BJ (cell line): ENCODE data around the gene AGMAT. TPM values are rescaled to one million over a fixed set of nuclear protein-coding genes. Genes with fewer than 3 reads are reported as not detected.

ENCODE experiments used
- CTCF ChIA-PET: fragments of 350-600 bp; formaldehyde crosslinking; extraction: SDS; loops from one replicate; lab custom pipeline; 2021; ENCODE audit warnings: antibody characterized with exemption, inconsistent platforms; lab: Yijun Ruan, JAX
- POLR2A ChIA-PET: fragments of 300-600 bp; sonication (Branson Sonifier 250); formaldehyde crosslinking; extraction: SDS; loops from one replicate; lab custom pipeline; 2021; ENCODE audit warnings: antibody characterized with exemption; lab: Charles Lee
- DNase-seq: peaks from one replicate; pipeline ENCODE4 v3.0.0-alpha.2; 2011; ENCODE audit warnings: low read depth
- H3K27me3 ChIP-seq: 2 replicates; pipeline ENCODE4 v1.6.0; 2011; ENCODE audit warnings: low read length; ENCODE audit not compliant: control insufficient read depth, insufficient read depth
- H3K36me3 ChIP-seq: 2 replicates; pipeline ENCODE4 v1.5.1; 2011; ENCODE audit warnings: low read length; ENCODE audit not compliant: control insufficient read depth, insufficient read depth
- H3K4me3 ChIP-seq: 2 replicates; pipeline ENCODE4 v1.5.1; 2011; ENCODE audit warnings: low read depth, mild to moderate bottlenecking, control low read depth, low read length
- CTCF ChIP-seq: IDR thresholded peaks from 2 replicates; pipeline ENCODE4 v1.5.1; 2011; ENCODE audit warnings: low read depth, mild to moderate bottlenecking, control low read depth, inconsistent platforms, low read length, moderate library complexity; ENCODE audit not compliant: insufficient read depth
- polyA plus RNA-seq: library from polyadenylated mRNA; depleted of rRNA; stranded (reverse); fragments of >200 nt; gene quantifications from 2 replicates; pipeline ENCODE4 v1.2.3, GENCODE V29; 2011

AGMAT gene
- polyA plus RNA-seq, 1 experiment: 1.1 TPM

GRCh38 chr1:15583016-15583706, 1.7 kb downstream of the AGMAT start:
- DNase-seq: no peak
- Histone ChIP-seq H3K27me3 (no peaks in the 10 kb centered on the region), H3K4me3 (no peak overlapping the region), H3K36me3 (no peaks in the 10 kb centered on the region)
- CTCF ChIA-PET: interaction anchor here (1.6 kb wide), 1 partner anchor 10 kb away, joined by 4 read pairs; no protein-coding TSS in a partner anchor
- POLR2A ChIA-PET: interaction anchor here (0.6 kb wide), 1 partner anchor 13 kb away, joined by 32 read pairs; no protein-coding TSS in a partner anchor
- TF ChIP-seq CTCF: no peak

GRCh38 chr1:15579683-15580047, 5.2 kb downstream of the AGMAT start:
- POLR2A ChIA-PET: no interaction called here
- no peak for DNase-seq
- TF ChIP-seq CTCF: no peak
- CTCF ChIA-PET: interaction anchor here (1.5 to 3.0 kb wide), 2 partner anchors 10 to 14 kb away, joined by 4 to 13 read pairs; no protein-coding TSS in a partner anchor
- no peaks in the 10 kb centered on the region for H3K36me3 ChIP-seq
- H3K27me3 ChIP-seq: no peaks in the 10 kb centered on the region
- H3K4me3 ChIP-seq: no peak overlapping the region

GRCh38 chr1:15578921-15579682, 5.7 kb downstream of the AGMAT start:
- Histone ChIP-seq H3K36me3 (no peaks in the 10 kb centered on the region), H3K27me3 (no peaks in the 10 kb centered on the region), H3K4me3 (no peak overlapping the region)
- CTCF ChIA-PET: no interaction called here
- no peak for DNase-seq
- POLR2A ChIA-PET: no interaction called here
- no peak for TF ChIP-seq CTCF

DNA sequence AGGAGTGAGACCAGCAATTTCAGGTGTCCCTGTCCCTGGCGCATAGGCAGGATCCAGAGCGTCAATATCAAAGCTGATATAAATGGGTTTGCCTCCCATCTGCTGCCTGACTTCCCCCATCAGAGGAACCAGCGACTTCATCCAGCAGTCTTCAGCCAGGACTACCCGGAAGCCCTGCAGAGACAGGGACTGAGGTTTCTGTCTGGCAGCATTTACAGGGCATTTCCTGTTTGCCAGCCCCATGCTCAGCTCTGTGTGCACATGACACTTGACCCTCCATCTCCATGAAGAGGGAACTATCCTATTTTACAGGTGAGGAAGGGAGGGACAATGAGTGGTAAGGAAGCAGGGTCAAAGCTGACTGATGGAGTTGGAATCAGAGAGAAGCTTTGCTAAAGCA, 7.2 kb downstream of the AGMAT start:
- ChIA-PET POLR2A (no interaction called here), CTCF (no interaction called here)
- TF ChIP-seq CTCF: no peak
- no peak for DNase-seq
- Histone ChIP-seq H3K4me3 (no peak overlapping the region), H3K36me3 (no peaks in the 10 kb centered on the region), H3K27me3 (no peaks in the 10 kb centered on the region)

DNA sequence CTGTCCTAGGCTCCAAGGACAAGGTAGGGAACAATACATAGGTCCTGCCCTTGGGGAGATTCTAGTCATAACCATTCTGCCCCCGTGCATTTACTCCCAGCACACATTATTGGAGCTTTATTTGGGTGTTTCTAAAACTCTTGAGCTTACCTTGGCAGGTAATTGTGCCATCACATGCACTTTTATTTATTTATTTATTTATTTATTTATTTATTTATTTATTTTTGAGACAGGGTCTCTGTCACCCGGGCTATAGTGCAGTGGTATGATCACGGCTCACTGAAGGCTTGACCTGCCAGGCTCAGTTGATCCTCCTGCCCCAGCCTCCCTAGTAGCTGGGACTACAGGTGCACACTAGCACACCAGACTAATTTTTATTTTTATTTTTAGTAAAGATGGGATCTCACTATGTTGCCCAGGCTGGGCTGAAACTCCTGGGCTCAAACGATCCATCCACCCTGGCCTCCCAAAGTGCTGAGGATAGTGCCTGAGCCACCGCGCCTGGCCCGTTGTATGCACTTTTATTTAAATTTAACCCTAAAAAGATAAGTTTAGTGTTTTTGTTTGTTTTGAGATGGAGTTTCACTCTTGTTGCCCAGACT, 9.2 kb downstream of the AGMAT start:
- Histone ChIP-seq H3K4me3 (no peak overlapping the region), H3K36me3 (no peaks in the 10 kb centered on the region), H3K27me3 (no peaks in the 10 kb centered on the region)
- no peak for TF ChIP-seq CTCF
- DNase-seq: no peak
- CTCF ChIA-PET: interaction anchor here (0.6 kb wide), 1 partner anchor 11 kb away, joined by 3 read pairs; no protein-coding TSS in a partner anchor
- POLR2A ChIA-PET: no interaction called here
